HG02884 (cell line): ENCODE measurements around the gene SCNN1B.
"Not testable (repeated sequence)": the region's sequence is repeated elsewhere in the genome, so short reads cannot be mapped to it uniquely, and the experiment has no call there.

ENCODE experiments used
- ATAC-seq: cut with Tn5 transposase; IDR thresholded peaks from one replicate; pipeline ENCODE4 v1.9.1; 2021; ENCODE audit warnings: mild to moderate bottlenecking, moderate library complexity; ENCODE audit not compliant: unreplicated experiment

The SCNN1B gene, protein sequence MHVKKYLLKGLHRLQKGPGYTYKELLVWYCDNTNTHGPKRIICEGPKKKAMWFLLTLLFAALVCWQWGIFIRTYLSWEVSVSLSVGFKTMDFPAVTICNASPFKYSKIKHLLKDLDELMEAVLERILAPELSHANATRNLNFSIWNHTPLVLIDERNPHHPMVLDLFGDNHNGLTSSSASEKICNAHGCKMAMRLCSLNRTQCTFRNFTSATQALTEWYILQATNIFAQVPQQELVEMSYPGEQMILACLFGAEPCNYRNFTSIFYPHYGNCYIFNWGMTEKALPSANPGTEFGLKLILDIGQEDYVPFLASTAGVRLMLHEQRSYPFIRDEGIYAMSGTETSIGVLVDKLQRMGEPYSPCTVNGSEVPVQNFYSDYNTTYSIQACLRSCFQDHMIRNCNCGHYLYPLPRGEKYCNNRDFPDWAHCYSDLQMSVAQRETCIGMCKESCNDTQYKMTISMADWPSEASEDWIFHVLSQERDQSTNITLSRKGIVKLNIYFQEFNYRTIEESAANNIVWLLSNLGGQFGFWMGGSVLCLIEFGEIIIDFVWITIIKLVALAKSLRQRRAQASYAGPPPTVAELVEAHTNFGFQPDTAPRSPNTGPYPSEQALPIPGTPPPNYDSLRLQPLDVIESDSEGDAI

DNA sequence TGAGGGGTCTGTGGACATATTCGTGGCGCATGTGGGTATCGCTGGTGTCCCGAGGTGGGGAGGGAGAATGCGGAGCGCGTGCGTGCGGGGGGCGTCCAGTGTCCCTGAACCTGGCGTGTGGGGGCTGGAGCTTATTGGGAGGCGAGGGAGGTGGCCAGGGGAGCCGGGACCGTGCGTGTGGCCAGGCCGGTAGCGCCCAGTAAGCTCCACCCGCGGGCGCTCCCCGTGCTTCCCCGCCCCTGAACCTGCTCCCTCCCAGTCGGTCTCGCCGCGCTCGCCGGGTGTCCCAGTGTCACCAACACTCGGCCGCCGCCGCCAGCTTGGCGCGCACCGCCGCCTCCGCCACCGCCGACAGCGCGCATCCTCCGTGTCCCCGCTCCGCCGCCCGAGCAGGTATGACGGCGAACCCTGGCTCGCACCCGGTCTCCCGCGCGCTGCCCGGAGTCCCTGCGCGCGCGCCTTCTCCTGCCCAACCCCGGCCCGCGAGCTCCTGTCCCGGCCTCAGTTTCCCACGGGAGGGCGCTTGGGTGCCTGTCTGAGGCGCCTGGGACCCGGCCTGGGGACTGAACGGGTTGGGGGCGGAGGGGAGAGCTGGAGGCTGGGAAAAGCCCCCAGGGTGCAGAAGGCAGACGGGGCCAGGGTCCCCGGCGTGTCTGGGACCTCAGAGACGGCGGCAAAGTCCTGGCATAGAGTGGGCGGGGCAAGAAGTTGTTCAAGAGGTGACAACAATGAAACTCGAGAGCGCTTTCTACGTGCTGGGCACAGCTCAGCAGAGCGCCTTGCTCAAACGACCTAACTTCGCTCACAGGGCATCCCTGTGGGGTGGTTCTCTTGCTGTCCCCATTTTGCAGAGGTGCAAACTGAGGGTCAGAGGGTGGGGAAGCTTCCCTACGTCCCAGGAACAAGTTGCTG, at the start of gene SCNN1B:
TSS of gene SCNN1B (plus strand) at position 258 of the 912 bp plus-strand sequence. CDS start 46,298 bp downstream, outside the sequence.
- no peak for ATAC-seq

DNA sequence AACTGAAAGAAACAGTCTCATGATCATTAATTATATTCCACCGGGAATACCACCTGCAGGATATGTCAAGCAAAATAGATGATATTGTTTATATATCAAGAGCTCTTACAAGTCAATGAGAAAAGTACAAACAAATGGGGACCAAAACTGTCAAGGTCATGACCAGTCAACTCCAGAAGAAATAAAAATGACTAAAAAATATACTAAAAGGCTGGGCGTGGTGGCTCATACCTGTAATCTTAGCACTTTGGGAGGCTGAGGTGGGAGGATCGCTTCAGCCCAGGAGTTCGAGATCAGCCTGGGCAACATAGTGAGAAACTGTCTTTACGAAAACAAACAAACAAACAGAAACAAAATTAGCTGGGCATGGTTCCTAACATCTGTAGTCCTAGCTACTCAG, 49.8 kb upstream of the SCNN1B start:
- ATAC-seq: no peak

DNA sequence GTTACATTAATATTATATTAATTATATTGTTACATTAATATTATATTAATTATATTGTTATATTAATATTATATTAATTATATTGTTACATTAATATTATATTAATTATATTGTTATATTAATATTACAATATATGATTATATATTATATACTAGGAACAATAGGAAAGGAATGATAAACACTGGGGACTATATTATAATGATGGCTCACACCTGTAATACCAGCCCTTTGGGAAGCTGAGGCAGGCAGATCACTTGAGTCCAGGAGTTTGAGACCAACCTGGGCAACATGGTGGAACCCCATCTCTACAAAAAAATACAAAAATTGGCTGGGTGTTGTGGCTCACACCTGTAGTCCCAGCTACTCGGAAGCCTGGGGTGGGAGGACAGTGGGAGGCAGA, 48.5 kb upstream of the SCNN1B start:
- ATAC-seq: not testable (repeated sequence)

DNA sequence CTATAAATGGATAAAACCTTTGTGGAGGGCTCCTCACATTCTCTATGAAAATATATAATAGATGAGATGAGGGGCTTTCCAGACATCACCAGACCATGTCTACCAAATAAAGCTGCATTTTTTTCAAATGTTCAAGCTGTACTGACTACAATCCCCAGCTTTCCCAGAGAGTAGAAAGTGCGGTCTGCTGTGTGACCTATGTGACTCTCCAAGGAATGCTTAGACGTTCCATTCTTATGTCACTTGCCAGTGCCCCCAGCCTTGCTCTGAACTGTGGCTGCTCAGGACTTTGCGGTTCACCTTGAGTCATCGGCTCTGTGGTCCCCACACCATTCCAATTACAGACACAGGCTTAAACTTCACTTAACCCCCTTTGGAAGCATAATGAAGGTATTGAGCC, 47.8 kb upstream of the SCNN1B start:
- ATAC-seq: no peak

DNA sequence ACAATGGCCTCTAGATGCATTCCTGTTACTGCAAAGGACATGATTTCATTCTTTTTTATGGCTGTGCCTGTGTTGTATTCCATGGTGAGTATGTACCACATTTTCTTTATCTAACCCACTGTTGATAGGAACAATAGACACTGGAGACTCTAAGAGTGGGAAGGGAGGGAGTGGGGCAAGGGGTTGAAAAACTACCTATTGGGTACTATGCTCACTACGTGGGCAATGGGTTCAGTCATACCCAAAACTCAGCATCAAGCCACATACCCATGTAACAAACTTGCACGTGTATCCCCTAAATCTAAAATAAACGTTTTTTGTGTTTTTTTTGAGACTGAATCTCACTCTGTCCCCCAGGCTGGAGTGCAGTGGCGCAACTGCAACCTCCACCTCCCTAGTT, 47.1 kb upstream of the SCNN1B start:
- ATAC-seq: no peak

DNA sequence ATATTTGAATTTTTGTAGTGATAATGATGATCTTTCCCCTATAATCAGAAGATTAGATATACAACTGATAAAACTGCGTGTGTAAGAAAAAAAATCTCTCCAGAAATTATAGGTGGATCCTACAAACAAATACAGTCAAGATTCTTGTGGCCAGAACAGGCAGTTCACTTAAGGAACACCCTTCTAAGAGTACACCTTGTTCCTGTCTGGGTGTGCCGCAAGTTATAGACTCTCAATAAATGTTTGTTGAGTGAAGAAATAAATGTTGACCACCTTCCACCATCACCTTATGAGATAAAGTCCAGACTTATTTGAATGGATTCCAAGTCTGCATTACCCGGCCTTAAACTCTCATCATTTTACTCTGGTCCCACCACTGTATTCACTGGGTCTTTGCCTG, 45.7 kb upstream of the SCNN1B start:
- no peak for ATAC-seq

DNA sequence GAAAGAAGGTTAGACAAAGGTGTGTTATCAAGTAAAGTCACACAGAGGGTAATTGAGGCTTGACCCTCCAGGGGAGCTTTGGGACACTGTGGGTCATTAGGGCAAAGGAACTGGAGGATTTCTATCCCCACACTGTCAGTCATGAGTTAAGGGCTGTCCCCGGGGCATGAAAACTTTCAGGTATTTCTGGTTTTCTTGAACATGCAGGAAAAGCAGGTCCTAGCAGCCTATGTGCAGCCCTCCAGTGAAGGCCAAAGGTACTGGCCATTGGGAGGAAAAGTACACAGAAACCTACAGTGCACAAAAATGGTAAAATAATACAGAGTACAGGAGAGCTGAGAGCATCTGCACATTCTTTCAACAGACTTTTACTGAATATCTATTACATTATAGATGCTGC, 44.4 kb upstream of the SCNN1B start:
- ATAC-seq: no peak

DNA sequence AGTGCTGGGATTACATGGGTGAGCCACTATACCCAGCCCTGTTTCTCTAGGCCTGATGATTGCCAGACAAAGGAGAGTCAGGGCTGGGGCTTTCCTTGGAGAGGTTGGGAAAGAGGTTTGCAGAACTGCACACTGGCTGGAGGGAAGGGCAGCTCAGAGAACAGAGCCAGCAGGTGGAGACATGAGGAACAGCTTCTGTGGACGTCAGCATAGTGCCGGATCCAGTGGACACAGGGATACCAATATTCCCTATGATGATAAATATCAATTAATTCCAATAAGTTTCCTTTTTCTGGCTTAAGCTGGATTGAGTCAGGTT, 43.2 kb upstream of the SCNN1B start:
- no peak for ATAC-seq

DNA sequence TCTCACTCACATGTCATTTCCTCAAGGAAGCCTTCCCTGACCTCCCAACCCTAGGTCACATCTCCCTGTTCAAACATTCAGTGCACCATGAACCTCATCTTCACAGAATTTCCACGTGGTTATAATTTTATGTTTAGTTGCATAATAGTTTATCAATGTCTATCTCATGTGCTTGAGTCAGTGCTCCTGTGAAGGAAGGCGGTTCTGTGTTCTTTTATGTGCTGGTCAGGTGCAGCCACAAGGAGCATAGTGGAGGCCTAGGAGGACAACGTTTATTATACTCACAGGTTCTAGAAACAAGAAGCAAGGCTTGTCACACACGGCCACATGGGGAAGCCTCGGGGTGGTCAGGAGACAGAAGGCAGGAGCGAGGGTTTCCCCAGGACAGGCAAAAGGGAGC, 34.5 kb upstream of the SCNN1B start:
- no peak for ATAC-seq

DNA sequence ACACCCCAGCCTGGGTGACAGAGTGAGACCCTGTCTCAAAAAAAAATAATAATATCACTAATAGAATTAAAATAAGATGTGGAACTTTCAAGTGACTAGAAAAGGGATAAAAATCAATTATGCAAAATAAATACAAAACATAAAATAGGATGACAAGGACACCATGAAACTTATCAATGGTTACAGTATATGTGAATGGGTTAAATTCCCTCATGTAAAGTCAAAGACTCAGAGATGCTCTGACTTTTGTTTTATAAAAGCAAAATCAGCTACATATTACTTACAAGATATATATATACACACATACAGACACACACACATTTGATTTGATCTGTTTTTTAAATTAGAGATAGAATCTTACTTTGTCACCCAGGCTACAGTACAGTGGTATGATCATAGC, 33.5 kb upstream of the SCNN1B start:
- no peak for ATAC-seq

DNA sequence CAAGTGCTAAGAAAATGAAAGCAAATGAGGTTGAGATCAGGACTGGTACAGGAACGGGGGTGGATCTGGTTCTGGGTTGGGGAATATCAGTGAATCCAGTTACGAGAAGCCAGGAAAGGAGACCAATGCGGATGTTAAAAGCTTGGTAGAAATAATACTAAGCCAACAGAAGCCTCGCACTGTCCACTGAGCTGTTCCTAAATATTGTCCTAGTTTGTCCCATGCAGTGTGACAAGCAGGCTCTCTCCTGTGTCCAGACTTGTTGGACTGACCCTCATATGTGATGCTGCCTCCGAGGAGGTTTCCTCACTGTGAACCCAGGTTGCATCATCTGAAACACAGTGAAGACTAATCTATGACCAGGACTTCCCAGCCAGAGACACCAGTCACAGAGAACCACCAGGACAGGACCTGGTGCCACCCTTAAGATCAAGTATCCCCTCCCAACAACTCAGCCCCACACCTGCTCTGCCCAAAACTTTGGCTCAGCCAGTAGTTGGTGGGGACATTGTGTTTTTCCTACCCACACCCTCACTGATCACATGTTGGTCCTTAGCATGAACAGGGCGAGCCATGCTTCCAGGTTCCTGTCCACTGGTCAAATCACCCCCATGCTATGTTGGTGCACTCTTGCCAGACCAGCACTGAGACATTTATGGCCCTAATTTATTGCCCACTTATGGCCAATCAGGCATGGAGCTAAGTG, 32.7 kb upstream of the SCNN1B start:
- ATAC-seq: no peak

DNA sequence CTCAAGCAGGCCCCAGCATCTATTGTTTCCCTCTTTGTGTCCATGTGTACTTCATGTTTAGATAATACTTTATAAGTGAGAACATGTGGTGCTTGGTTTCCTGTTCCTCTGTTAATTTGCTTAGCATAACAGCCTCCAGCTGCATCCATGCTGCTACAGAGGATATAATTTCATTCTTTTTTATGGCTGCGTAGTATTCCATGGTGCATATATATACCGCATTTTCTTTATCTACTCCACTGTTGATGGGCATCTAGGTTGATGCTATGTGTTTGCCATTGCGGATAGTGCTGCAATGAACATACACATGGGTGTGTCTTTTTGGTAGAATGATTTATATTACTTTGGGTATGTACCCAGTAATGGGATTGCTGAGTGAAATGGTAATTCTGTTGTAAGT, 31.4 kb upstream of the SCNN1B start:
- no peak for ATAC-seq

DNA sequence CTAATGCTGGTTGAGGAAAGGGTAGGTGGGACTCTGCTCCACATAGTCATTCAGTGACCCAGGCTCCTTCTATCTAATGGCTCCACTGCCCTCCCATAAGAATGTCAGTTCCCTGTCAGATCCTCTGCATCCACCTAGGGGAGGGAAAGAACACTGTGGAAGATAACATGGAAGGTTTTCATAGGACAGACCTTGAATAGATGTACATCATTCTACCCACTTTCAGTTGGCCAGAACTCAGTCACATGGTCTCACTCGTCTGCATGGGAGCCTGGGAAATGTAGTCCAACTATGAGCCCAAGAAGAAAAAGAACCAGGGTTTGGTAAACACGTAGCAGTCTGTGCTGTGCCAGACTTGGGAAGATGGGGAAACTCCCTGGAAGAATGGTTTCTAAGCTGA, 27.1 kb upstream of the SCNN1B start:
- ATAC-seq: no peak

DNA sequence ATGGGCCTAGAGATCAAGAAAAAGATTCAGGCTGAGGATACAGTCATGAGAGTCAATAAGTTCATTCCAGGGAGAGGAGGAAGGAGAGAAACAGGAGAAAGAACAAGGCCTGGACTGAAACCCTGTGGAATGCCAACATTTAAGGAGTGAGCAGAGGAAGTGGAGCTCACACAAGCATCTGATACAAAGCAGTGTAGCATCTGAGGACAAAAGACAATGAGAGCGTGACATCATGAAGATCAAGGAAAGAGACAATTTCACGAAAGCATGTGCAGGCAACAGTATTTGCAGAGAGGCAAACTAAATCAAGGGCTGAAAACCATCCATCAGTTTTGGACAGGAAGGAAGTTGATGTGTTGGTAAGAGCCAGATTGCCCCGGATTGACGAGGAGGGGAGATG, 25.3 kb upstream of the SCNN1B start:
- no peak for ATAC-seq

DNA sequence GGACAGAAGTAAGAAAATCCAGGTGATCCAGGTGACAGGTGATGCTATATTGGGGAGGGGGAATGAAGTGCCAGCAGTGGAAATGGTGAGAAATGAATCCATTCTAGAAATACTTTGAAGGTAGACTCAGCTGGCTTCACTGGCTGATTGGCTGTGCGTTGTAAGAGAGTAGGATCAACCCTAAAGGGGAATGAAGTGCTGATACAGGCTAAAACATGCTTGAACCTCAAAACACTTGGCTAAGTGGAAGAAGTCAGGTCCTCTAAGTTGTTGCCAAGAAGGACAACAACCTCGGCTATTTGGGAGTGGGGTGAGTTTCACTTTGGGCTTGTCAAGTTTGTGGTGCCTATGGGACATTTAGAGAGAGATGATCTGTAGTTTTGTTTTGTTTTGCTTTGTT, 24.1 kb upstream of the SCNN1B start:
- no peak for ATAC-seq

DNA sequence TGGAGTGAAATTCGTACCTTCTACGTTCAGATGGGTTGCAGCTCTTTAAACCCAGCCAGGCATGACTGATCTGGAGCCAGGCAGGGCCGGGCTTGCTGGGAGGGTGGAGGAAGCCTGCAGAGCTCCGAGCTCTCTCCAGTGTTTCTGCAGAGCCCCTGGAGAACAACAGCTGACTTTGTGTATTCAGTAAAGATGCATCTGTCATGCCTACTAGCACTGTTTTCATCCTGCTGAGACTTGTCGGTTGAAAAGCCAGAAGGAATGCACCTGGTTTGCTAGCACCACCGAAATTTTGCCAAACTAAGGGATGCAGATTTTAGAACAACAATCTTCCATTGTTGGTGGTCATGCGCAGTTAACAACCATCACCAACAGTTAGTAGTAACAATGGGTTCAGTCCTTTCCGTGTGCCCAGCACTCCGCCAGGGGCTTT, 22.4 kb upstream of the SCNN1B start:
- ATAC-seq: no peak

DNA sequence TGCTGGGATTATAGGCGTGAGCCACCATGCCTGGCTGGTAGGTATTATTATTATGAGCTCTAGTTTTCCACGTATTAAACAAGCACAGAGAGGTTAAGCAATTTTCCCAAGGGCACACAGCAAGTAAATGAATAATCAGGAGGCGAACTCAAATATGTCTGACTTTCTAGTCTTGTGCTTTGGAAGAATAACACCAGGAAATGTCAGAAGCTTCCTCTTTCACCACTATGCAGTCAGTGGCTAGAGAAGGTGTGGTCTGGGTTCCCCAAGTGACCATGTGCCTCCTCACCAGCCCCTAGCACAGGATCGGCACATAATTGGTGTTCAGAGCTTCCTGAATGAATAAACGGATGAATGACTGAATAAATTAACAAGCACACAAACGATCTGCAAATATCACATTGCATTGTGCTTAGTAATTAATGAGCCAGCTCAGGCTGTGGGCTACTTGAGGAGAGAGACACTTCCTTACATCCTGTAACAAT, 21.6 kb upstream of the SCNN1B start:
- no peak for ATAC-seq

DNA sequence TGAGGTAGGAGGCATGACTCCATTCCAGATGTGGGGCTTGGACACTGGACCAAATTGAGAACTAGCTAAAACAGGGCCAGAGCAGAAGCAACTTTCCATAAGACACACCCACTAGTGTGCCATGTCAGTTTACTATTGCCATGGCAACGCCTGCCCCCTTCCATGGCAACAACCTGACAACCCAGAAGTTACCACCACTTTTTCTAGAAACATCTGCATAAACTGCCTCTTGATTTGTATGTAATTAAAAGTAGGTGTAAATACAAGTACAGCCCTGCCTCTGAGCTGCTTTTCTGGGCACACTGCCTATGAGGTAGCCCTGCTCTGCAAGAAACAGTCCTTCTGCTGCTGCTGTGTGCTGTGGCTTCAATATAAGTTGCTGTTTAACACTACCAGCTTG, 19.5 kb upstream of the SCNN1B start:
- ATAC-seq: no peak

DNA sequence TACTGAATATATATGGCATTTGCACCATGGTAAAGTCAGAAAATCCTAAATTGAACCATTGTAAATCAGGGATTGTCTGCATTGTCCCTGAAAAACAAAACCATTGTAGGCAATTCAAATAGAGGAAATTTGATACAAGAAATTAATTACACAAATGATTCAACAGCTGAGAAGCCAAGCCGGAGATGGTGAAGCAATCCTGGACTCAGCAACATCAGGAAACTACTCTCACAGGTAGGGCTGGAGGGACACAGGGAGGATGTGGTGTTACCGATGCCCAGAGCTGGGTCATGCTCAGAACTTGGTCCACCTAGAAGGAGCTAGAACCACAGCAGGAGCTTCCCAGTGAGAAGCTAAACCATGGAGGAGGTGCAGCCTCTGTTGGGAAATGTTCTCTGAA, 18.5 kb upstream of the SCNN1B start:
- no peak for ATAC-seq

DNA sequence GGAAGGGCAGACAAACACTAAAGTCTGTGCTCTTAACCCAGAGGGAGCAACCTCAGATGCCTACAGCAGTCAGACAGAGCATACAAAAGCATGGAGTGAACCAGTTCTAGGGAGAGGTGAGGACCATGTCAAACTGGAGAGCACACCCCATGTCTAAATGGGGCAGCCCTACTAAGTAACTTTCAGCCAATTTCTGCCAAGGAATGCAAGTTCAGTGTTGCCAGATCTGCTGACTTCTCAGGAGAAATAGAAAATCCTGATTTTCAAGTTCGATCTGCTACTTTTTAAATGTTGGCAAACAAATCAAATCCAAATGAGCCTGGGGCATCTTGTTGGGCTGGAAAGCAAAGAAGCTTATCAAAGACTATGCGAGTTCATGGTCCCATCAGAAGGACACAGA, 17.5 kb upstream of the SCNN1B start:
- no peak for ATAC-seq

DNA sequence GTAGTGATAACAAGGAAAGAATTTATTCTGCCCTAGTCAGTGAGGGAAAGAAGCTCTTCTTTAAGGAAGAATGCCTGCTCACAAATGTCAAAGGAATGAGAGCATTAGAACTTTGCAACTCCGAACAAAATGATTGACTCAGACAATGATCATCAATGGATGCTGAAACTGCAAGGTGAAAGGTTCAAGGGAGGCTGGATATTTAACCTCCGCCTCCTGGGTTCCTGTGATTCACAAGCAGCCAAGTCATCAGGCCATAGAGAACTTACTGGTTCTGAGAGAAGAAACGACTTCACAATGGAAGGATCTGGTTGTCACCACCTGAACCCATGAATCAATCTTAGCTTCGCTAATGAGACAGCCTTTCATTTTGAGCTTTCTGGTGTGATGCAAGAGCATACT, 16.0 kb upstream of the SCNN1B start:
- no peak for ATAC-seq
